Stimulated activated CD4-positive, alpha-beta T cell treated with anti-CD3 and anti-CD28 coated beads, TNF-alpha, amount 100 ng/mL, for 48 hours (primary cell): ENCODE data around the gene CMSS1.

Experiments
- DNase-seq, 3 donors: peaks; one replicate each; pipeline ENCODE4 v3.0.0-alpha.2; 2020; ENCODE audit warnings: low read depth in 3 of 3

Gene CMSS1

DNA sequence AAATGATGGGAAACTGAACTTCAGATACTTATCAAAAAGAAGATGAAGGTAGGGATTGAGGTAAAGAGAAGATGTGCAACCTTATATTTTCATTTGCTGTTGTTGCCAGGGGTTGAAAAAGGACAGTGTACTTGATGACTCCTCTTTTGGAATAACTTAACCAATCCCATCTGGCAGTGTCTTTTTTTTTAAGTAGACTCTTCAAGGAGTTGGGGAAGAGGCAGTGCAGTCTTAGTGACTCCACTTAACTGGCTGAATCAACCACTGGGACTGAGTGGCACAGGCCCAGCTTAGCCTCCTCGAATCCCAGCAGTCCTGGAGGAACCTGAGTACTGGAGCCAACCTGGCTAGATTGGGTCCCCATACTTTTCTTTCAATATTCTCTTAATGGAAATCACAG lies 323.9 kb downstream of the CMSS1 start:
- DNase-seq = no peak

DNA sequence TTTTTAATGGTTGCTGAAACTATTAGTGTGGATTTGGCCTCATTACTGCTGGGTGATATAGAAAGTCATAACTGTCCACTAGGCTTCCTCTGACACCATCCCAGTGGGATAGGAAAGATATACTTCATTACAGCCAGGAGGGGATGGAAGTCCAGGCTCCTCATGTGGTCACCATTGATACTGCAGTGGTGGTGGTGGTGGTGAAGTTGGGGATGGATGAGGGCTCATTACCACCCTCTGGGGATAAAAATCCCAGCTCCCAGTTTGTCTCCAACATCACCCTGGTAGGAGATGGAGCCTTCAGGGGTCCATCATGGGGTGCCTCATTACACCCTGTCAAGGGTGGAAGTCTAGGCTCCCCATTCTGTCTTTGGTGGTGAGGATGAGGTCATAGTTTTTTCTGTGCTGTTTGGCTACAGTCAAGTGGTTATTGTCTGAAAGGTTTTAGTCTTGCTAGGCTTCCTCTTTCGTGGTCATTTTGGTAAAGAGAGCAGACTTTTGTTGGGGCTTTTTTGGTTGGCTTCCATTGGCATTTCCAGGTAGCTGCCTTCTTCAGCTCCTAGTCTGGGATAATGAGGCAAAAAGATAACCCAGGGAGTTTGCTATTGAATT lies 326.7 kb downstream of the CMSS1 start:
- no peak for DNase-seq

DNA sequence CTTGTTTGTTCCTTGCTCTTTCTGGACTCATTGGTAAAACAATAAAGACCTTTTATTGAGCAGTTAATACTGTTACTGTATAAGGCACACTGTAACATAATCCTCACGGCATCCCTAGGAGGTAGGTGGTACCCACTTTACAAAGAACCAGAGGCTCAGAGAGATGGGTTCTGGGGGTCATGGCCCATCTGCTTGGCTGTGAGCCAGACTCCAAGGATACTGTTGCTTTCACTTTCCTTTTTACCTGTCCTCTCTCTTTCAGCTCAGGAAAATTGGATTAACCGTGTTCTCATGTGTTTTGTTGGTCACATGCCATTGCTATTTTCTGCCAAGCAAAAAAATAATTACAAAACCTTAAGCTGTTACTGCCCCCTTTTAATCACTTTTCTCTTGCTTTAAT lies 331.5 kb downstream of the CMSS1 start:
- no peak for DNase-seq

DNA sequence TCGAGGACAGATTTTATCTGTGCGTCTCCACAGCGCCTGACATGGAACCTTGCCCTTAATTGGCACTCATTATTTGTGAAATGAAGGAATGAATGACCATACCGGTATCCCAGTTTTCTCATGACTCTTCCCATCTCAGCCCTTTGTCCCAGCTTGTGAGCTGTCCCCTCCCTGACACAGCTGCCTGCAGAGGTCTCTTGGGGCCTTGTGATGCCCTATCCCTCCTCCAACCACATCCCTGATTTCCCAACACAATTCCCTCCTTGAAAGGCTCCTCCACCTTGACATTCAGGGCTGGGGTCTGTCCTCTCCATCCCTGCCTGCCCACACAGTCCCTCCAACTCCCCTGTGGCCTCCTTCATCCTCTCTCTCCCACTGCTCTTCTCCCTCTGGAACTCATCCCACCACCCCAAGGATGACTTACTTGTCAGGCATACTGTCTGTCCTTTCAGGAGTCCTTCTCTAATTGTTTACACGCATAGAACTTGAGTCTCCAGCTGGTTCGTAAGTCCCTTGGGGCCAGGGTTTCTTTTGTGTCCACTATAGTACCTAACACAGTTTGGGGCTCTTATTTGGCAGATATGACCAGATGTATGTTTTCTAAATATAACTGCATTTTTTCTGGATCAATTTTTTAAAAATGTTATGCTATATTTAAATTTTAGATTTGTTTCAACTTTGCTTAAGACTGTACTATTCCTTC lies 332.2 kb downstream of the CMSS1 start:
- DNase-seq = no peak

DNA sequence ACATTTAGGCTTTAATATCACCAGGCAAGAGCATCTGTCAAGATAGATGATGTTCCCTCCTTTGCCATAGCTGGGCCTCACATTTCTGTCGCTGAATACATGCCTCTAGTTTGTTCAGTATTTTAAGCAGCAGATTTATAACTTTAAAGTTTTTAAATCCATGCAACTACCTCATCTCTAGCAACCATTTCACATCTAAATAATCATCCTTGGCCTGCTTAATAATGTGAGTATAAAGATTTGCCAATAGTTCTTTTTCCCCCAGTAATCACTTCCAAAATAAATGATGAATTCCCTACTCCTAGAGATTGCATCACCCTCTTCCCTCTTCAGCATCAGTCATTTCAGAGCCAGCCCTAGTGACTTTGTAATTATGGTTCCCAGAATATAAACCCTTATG lies 332.8 kb downstream of the CMSS1 start:
- DNase-seq = no peak

DNA sequence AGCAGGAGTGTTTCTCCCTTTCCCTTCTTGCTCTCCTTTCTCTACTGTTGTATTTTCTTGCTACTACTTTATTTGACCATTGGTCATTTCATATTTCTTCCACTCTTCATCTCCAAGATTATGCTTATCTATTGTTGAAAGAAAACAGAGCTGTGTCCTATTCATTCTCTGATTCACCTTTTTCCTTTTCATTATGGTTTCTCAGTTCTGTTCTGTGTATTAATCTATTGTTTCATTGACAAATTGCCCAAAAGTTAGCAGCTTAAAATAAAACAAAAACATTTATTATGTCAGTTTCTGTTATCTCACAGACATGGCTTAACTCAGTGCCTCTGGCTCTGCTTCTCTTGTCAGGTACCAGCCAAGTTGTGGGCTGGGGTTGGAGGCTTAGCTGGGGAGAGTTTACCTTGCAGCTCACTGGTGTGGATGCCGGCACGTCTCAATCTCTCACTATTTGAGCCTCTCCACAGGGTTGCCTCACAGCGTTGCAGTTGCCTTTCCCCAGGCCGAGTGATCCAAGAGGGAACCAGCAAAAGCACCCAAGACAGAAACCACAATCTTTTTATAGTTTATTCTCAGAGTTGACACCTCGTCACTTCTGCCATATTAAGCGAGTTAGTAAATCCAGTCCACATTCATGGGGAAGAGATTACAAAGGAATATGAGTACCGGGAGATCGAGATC lies 333.5 kb downstream of the CMSS1 start:
- DNase-seq = no peak

DNA sequence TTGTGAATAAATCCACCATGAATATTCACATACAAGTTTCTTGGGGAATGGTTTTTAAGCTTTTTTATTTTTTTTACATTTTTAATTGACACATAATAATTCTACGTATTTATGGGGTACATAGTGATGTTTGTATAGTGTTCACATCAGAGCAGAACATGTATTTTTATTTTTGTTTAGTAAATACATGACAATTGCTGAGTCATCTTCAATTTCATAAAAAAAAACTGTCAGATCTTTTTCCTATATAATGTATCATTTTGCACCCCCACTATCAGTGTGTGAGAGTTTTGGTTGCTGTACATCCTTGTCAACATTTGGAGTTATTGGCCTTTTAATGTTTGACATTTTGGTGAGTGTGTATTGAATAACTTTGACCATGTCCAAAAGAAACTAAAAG lies 336.5 kb downstream of the CMSS1 start:
- DNase-seq = no peak

DNA sequence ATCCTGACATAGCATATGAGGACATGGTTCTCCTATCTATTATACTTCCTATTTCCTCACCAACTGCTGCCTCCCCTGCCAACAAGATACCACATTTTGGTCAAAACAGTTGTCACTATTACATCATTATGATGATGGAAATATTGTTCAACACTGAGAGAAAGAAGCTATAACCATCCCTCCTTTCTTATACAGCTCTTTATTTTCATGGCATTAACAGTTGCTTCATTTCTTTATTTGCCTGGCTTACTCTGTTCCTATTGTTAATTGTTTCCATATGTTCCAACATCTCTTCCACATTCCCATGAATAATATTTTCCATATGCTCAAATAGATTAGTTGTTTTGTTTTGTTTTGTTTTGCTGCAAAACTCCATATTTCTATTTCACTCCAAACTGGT lies 337.5 kb downstream of the CMSS1 start:
- no peak for DNase-seq

DNA sequence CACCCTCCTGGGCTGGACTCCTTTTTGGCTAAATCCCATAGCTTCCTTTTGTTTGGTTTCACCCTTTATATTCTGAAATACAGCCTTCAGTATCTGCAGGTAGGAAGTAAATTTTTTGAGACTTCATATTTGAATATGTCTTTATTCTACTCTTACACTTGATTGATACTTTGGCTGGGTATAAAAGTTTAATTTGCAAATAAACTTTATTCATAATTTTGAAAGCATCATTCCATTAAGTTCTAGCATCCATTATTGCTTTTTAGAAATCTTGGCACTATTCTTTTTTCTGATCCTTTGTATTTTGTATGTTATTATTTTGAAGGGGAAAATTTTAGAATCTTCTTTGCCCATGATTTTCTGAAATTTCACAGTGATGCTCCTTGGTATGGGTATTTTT lies 337.9 kb downstream of the CMSS1 start:
- DNase-seq = no peak

DNA sequence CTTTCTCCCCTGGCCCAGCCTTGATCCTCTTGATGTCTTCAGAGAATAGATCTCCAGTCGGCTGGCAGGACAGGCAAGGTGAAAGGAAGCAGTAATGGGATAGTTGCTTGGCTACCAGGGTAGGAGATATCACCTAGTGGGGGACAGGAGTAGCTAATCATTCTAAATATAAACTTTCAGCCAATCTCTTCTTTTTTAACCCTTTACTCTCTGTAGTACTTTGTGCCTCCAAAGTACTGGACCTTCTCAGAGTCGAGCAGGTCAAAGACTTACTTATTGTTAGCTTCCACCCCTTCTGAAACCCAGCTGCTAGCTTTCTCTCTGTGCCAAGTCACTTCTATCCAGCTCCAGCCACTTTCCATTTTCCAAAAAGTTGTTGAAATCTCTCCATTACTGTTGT lies 340.0 kb downstream of the CMSS1 start:
- DNase-seq = no peak

DNA sequence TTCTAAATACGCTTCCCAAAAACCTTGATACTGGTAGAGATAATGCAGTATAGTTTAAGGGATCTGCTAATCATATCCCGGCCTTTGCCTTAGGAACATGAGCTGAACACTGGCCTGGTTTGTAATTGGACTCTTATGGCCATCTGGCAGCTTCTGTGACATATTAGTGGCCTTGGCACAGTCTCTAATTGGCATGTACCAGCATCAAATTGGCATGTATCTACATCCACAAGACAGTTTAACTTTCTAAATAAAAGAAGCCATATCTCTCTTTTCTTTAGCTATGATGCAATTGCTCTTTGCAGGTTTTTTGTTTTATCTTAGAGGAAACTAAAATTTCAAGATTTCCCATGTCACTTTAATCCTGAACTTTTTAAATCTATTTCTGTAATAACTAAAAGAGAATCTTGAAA lies 341.3 kb downstream of the CMSS1 start:
- DNase-seq = no peak

DNA sequence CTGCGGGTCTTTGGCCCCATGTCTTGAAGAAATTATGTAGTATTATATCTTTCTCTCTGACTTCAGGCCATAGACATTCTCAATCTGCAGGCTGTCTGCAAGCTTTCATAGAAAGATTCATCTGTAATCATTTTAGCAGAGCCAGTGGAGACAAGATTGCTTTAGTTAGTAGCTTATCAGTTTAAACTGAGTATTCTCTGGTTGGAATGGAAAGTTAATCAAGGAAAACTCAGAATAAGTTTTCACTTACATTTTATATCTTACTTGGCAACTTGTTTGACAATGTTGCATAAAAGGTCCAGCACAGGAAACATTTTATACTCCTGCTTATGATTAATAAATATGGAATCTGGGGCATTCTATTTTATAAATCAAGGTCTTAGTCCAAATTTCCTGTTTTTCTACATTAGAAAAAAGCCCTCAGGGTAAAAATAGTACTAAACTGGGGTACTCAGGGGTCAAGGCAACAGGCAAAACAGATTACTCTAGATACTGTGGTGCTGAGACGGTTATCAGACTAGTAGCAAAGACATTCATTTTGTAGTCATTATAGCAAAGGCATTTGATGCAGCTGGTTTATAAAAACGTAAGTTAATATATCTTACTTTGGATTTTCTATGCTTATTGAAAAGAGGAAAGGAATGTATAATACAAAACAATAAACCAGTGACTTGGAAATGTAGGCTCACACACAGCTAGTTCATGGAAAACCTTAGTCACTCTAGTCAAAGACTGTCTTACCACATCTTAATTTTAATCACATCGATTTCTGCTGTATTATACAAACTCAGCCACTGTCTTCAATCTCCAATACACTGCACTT lies 341.9 kb downstream of the CMSS1 start:
- no peak for DNase-seq

DNA sequence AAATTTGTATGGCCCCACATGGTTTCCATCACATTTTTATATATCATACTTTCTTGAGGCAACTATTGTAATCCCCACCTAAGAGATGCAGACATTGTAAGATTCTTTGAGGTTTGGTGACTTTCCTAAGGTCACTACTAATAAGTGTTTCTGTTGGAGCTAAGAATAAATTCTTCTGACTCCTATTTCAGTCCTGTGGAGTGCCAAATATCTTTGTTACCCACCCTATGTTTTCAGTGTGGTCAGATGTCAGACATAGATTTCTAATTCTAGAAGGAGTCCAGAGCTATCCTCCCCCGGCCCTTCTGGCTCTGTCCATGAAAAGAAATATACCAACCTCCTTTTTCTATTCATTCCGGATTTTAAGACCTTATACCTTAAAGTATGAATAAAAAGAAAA lies 342.9 kb downstream of the CMSS1 start:
- DNase-seq = no peak

DNA sequence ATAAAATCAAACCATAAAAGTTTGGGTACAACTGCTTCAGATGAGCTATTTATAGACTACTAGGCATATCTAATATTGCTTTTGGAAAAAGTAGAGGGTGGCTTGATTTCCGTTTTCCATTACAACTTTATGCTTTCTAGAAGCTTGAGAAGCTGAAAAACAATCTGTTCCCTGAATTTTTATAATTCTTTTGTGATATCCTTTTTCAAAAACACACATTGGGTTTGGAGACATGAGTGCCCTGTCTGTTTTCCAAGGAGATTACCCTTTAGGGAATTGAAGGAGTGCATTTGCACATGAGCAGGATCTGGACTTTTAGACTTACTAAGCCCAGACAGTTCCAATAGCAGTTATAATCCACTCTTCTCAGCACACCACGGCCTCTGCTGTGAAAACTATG lies 346.1 kb downstream of the CMSS1 start:
- no peak for DNase-seq

DNA sequence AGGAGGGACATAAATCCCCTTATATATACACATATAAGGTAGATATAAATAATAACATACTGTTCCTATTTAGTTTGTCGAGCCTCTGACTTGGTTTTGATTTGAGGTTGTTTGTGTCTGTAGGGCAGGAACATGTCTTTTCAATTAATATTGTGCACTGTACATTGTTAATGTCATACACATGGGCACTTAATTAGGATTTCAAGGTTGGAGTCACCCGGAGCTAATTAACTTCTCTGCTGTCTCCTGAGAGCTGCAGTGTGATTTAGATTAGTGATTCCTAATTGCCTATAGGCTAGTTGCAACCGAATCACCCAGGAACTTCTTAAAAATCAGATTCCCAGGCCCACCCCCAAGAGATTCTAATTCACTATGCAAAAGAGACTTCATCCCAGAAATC lies 347.1 kb downstream of the CMSS1 start:
- DNase-seq = no peak

DNA sequence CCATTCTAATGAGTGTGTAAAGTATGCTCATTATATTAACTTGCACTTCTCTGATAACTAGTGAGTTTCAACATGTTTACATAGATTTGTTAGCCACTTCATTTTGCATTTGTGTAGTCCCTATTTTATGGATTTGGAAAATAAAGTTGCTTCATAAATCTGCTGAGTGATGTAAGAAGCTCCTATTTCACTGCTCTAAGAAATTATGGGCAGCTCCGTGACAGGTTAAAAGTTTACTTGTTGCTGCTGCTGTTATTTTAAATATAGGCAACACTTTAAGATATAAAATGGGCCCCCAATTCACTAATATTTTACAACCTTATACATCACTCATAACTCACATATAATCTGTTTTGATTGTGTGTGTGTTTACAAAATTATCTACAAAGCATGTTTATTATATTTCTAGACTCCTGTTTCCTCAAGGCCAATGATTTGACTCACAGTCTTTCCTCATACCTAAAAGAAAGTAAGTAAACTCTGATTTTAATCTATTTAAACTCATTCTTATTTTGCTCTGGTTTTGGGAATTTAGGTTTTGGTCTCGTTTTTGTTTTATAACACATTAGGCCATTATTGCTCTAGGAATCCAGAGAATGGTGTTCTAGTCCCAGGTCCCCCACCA lies 348.4 kb downstream of the CMSS1 start:
- DNase-seq = no peak

DNA sequence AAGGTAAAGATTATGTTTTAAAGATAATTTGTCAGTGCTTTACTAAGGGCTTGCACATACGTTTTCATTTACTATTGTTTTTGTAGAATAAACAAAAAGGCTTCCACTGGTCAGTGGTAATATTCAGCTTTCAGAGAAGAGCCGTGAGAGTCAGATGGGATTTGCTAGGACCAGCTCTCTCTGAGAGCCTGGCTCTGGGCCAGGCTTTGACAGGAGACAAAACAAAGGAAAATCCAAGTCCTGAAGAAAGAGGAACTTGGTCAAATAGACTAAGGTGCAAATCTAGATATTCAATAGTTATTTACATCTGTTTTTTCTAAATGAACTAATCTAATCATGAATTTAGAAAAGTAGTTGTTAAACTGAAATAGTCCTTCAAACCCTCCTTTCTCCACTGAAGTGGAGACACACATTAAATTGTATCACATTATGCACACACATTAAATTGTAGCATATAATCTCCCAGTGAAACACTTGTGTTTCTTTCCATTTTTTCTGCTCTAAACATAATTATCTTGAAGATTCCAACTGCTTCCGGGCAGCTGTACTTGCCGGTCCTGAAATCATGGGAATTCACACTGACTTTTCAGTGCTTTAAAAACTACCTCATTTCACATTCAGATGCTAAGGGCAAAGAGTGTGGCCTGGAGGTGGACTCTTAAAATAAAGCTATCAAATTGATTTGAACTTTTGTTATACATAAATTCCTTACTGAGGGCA lies 351.7 kb downstream of the CMSS1 start:
- DNase-seq = no peak

DNA sequence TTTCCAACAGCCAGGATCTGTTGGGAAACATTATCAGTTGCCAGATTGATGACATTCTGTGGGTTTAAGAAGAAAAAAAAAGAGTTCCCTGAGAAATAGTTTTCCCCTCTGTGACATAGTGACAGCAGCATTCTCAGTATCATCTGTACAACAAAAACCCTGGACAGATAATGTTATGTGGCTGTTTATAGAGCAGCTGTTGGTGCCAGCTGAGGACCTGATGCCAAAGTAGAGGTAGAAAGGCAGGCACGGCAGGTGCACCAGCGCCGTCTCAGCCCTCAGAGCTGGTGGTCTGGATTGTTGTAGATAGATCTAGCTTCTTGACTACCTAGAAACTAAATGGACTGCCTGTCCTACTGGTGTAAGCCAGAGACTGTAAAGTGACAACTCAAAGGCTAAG lies 352.8 kb downstream of the CMSS1 start:
- no peak for DNase-seq

DNA sequence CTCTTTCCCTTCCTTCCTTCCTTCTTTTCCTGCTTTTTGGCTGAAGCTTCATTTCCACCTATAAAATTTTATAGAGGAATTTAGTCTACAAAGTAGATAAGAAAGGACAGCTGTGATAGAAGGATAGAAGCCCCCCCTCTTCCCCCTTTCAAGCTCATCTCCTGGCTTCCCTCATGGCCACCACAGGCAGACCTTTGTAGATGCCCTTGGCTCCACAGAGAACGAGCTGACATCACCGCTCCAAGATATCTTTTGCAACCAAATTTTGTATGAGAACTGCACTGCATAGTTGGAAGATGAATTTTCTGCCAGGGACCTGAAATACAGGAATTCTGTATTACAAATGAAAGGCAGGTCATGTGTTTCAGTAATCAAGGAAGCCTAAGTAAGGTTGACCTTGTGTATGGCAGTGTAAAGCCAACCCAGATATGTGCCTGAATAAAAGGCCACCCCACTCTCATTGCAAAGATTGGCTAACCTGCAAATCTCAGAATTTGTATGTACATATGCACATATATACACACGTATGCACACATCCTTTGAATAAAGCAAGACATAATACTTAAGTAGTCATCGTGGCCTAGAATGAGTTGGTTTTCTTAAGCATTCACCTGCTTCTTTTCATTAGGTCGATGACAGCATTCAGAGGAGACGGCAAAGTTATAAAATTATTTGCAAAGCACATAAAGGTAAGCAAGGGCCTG lies 353.7 kb downstream of the CMSS1 start:
- no peak for DNase-seq

DNA sequence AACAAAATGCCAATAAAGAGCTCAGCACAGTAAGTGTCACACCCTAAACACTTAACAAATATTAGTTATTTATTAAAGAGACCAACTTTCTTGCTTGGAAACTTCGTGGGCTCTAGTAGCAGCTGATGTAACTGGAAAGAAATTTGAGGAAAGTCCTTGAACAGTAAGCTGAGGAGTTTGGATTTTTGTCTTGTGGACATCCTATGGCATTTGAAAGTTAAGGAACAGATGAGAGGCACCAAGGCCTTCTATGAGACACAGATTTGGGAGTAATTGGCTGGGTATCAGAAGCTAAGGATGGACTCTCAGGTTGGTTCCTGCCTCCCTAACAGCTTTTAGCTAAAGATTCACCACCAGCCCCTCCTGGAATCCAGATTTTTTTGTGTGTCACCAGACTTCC lies 356.3 kb downstream of the CMSS1 start:
- DNase-seq = no peak
